HL-60 (cell line): ENCODE results near the gene GADD45G.

Source experiments
- GABPA ChIP-seq: IDR thresholded peaks from 2 replicates; pipeline ENCODE4 v1.6.1; 2012; ENCODE audit warnings: low read depth
- POLR2AphosphoS5 ChIP-seq: IDR thresholded peaks from 2 replicates; pipeline ENCODE4 v1.6.1; 2012; ENCODE audit warnings: low read depth
- TF ChIP-seq, protein P1 (sequence below): IDR thresholded peaks from one replicate; pipeline ENCODE4 v1.5.1; 2011; ENCODE audit warnings: low read length, control low read depth, inconsistent platforms; ENCODE audit not compliant: insufficient read depth
- TF ChIP-seq, protein P2 (sequence below): IDR thresholded peaks from 2 replicates; pipeline ENCODE4 v1.6.1; 2012; ENCODE audit warnings: low read depth; ENCODE audit not compliant: insufficient replicate concordance

DNA sequence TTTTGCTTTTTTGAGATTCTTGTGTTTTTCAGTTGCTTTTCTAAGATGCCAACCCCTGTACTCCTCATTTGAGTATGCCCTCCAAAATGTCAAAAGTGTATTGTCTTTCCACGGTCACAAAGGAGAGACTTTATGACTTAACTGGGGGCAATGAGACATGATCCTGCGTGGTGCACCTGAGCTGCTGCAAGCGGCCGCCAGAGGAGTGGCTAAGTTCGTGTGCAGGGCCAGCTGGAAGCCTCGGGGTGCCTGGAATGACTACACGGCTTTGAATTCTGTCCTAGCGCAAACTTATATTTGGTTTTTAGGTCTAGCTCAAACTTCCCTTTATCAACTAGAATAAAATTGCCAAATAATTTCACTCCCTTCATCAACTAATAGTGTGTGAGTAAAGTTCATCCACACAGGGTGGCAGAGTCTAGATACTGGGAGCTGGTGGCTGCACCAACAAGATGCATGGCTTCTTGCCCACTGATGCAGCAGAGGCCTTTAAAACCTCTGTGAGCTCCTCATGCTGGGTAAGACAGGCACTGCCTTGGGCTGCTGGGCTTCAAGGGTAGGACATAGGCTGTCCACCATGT lies 4.7 kb downstream of the GADD45G start:
- TF ChIP-seq GABPA, result no peak
- TF ChIP-seq, protein P1, sequence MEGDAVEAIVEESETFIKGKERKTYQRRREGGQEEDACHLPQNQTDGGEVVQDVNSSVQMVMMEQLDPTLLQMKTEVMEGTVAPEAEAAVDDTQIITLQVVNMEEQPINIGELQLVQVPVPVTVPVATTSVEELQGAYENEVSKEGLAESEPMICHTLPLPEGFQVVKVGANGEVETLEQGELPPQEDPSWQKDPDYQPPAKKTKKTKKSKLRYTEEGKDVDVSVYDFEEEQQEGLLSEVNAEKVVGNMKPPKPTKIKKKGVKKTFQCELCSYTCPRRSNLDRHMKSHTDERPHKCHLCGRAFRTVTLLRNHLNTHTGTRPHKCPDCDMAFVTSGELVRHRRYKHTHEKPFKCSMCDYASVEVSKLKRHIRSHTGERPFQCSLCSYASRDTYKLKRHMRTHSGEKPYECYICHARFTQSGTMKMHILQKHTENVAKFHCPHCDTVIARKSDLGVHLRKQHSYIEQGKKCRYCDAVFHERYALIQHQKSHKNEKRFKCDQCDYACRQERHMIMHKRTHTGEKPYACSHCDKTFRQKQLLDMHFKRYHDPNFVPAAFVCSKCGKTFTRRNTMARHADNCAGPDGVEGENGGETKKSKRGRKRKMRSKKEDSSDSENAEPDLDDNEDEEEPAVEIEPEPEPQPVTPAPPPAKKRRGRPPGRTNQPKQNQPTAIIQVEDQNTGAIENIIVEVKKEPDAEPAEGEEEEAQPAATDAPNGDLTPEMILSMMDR, result no peak
- TF ChIP-seq POLR2AphosphoS5, result no peak
- TF ChIP-seq, protein P2, sequence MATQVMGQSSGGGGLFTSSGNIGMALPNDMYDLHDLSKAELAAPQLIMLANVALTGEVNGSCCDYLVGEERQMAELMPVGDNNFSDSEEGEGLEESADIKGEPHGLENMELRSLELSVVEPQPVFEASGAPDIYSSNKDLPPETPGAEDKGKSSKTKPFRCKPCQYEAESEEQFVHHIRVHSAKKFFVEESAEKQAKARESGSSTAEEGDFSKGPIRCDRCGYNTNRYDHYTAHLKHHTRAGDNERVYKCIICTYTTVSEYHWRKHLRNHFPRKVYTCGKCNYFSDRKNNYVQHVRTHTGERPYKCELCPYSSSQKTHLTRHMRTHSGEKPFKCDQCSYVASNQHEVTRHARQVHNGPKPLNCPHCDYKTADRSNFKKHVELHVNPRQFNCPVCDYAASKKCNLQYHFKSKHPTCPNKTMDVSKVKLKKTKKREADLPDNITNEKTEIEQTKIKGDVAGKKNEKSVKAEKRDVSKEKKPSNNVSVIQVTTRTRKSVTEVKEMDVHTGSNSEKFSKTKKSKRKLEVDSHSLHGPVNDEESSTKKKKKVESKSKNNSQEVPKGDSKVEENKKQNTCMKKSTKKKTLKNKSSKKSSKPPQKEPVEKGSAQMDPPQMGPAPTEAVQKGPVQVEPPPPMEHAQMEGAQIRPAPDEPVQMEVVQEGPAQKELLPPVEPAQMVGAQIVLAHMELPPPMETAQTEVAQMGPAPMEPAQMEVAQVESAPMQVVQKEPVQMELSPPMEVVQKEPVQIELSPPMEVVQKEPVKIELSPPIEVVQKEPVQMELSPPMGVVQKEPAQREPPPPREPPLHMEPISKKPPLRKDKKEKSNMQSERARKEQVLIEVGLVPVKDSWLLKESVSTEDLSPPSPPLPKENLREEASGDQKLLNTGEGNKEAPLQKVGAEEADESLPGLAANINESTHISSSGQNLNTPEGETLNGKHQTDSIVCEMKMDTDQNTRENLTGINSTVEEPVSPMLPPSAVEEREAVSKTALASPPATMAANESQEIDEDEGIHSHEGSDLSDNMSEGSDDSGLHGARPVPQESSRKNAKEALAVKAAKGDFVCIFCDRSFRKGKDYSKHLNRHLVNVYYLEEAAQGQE, result no peak
